HepG2 (cell line): ENCODE results near the gene MAN1B1. TPM values are rescaled to one million over a fixed set of nuclear protein-coding genes. Genes with fewer than 3 reads are reported as not detected.
A peak's percentile ranks its signal among the peaks of the same experiment; 100 is the strongest.

Experiments used
- AKNA ChIP-seq: sonication (generic); formaldehyde crosslinking; IDR thresholded peaks from 2 replicates; pipeline ENCODE4 v1.4.0; 2020; ENCODE audit warnings: missing genetic modification reagents, borderline replicate concordance
- BHLHE40 ChIP-seq: IDR thresholded peaks from 2 replicates; pipeline ENCODE4 v1.6.1; 2011; ENCODE audit warnings: low read length, improper control_type of control experiment
- CAMTA2 ChIP-seq: sonication (generic); formaldehyde crosslinking; IDR thresholded peaks from 2 replicates; pipeline ENCODE4 v1.4.0; 2020; ENCODE audit warnings: mild to moderate bottlenecking, missing genetic modification reagents, borderline replicate concordance
- CCAR2 ChIP-seq: fragments of 200-400 bp; formaldehyde crosslinking; optimal IDR thresholded peaks from 2 replicates; pipeline ENCODE3; 2018; ENCODE audit warnings: low read depth, mild to moderate bottlenecking, low read length, moderate library complexity
- FLYWCH1 ChIP-seq: sonication (generic); formaldehyde crosslinking; IDR thresholded peaks from 2 replicates; pipeline ENCODE4 v1.8.1; 2023; ENCODE audit warnings: mild to moderate bottlenecking, missing genetic modification reagents
- FOXM1 ChIP-seq: sonication (generic); formaldehyde crosslinking; IDR thresholded peaks from 2 replicates; pipeline ENCODE4 v1.5.0; 2020; ENCODE audit warnings: missing genetic modification reagents
- IKZF1 ChIP-seq: fragments of 450-650 bp; IDR thresholded peaks from 2 replicates; pipeline ENCODE4 v1.7.1; 2016
- NCOA1 ChIP-seq: sonication (generic); formaldehyde crosslinking; IDR thresholded peaks from 2 replicates; pipeline ENCODE4 v1.9.0; 2021; ENCODE audit warnings: missing genetic modification reagents
- SP2 ChIP-seq: sonication (generic); formaldehyde crosslinking; IDR thresholded peaks from 2 replicates; pipeline ENCODE4 v1.5.1; 2020; ENCODE audit warnings: mild to moderate bottlenecking, missing genetic modification reagents
- XRCC5 ChIP-seq: fragments of 200-400 bp; formaldehyde crosslinking; optimal IDR thresholded peaks from 2 replicates; pipeline ENCODE3; 2017; ENCODE audit warnings: mild to moderate bottlenecking, low read length
- ZBTB39 ChIP-seq: sonication (generic); formaldehyde crosslinking; IDR thresholded peaks from 2 replicates; pipeline ENCODE4 v1.5.0; 2020; ENCODE audit warnings: missing genetic modification reagents
- ZFYVE20 ChIP-seq: sonication (generic); formaldehyde crosslinking; IDR thresholded peaks from 2 replicates; pipeline ENCODE4 v1.8.0; 2023; ENCODE audit warnings: low read depth, mild to moderate bottlenecking, moderate library complexity, missing genetic modification reagents, borderline replicate concordance
- ZNF235 ChIP-seq: sonication (generic); formaldehyde crosslinking; IDR thresholded peaks from 2 replicates; pipeline ENCODE4 v1.8.1; 2023; ENCODE audit warnings: mild to moderate bottlenecking, missing genetic modification reagents, borderline replicate concordance
- ZNF256 ChIP-seq: sonication (generic); formaldehyde crosslinking; conservative IDR thresholded peaks from 2 replicates; pipeline ENCODE4 v1.4.0; 2020; ENCODE audit warnings: missing genetic modification reagents
- ZNF350 ChIP-seq: sonication (generic); formaldehyde crosslinking; IDR thresholded peaks from 2 replicates; pipeline ENCODE4 v1.4.0; 2020; ENCODE audit warnings: mild to moderate bottlenecking, low read depth, missing genetic modification reagents, borderline replicate concordance
- ZNF563 ChIP-seq: sonication (generic); formaldehyde crosslinking; IDR thresholded peaks from 2 replicates; pipeline ENCODE4 v1.8.0; 2022; ENCODE audit warnings: mild to moderate bottlenecking, moderate library complexity, missing genetic modification reagents
- ZNF639 ChIP-seq: conservative IDR thresholded peaks from 2 replicates; pipeline ENCODE4 v1.6.1; 2018; ENCODE audit warnings: missing genetic modification reagents
- polyA plus RNA-seq, 8 experiments: library from polyadenylated mRNA; depleted of rRNA in 3 of 8; stranded (reverse) in 7 of 8; unstranded in 1 of 8; fragments of >200 nt; fragmentation: Illumina TruSeq in 4 of 8; extraction: Trizol in 4 of 8; gene quantifications; 2 replicates each; pipeline versions ENCODE4 v1.2.1 to v1.2.3, GENCODE V29; 2011 to 2016; ENCODE audit warnings: low read depth in 4 of 8, missing spikeins in 1 of 8, mixed read lengths in 1 of 8; ENCODE audit not compliant: insufficient read depth in 1 of 8
- total RNA-seq, 5 experiments: library from RNA; depleted of rRNA; stranded (reverse); fragments of >200 nt; fragmentation: Illumina TruSeq; extraction: Trizol; gene quantifications; 2 replicates each; pipeline ENCODE4 v1.2.3, GENCODE V29; 2016; ENCODE audit warnings: low read depth in 1 of 5
- TF ChIP-seq, protein P1 (sequence below): sonication (generic); formaldehyde crosslinking; IDR thresholded peaks from 2 replicates; pipeline ENCODE4 v1.8.0; 2022; ENCODE audit warnings: missing genetic modification reagents, mild to moderate bottlenecking, inconsistent platforms, borderline replicate concordance
- TF ChIP-seq, protein P2 (sequence below): sonication (generic); formaldehyde crosslinking; IDR thresholded peaks from 2 replicates; pipeline ENCODE4 v1.8.1; 2023; ENCODE audit warnings: mild to moderate bottlenecking, missing genetic modification reagents

Gene MAN1B1
- total and polyA plus RNA-seq, 2 of the 13 experiments (the other 11 are each of a cell fraction or from before 2014, with no cell fraction given), result 48.9 to 59.5 TPM

- no peak for TF ChIP-seq AKNA (CRISPR knock-in tag)
- no peak for TF ChIP-seq ZNF639
- TF ChIP-seq ZNF256 (CRISPR knock-in tag), result no peak
- no peak for TF ChIP-seq NCOA1
- TF ChIP-seq, protein P1, sequence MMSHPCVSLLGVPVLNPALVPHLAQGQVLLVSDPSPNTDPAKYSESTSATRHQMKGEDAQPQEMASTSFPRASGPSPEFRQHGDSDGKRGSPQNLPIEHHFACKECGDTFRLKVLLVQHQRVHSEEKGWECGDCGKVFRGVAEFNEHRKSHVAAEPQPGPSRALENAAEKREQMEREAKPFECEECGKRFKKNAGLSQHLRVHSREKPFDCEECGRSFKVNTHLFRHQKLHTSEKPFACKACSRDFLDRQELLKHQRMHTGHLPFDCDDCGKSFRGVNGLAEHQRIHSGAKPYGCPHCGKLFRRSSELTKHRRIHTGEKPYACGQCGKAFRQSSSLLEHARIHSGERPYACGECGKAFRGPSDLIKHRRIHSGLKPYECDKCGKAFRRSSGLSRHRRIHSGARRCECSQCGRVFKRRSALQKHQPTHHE, result no peak
- TF ChIP-seq FLYWCH1, result no peak
- TF ChIP-seq ZNF350 (CRISPR knock-in tag), result no peak
- no peak for TF ChIP-seq CCAR2
- no peak for TF ChIP-seq XRCC5
- no peak for TF ChIP-seq ZBTB39 (CRISPR knock-in tag)
- no peak for TF ChIP-seq ZNF235 (CRISPR knock-in tag)
- no peak for TF ChIP-seq CAMTA2 (CRISPR knock-in tag)
- no peak for TF ChIP-seq IKZF1
- peak; percentile 91 for TF ChIP-seq ZNF563 (CRISPR knock-in tag)
- no peak for TF ChIP-seq SP2 (CRISPR knock-in tag)
- no peak for TF ChIP-seq BHLHE40
- peak; percentile 63; the same call in 1 of the 2 replicates for TF ChIP-seq FOXM1 (CRISPR knock-in tag)
- TF ChIP-seq ZFYVE20 (CRISPR knock-in tag), result peak; percentile 88; the same call in 1 of the 2 replicates
- TF ChIP-seq, protein P2, sequence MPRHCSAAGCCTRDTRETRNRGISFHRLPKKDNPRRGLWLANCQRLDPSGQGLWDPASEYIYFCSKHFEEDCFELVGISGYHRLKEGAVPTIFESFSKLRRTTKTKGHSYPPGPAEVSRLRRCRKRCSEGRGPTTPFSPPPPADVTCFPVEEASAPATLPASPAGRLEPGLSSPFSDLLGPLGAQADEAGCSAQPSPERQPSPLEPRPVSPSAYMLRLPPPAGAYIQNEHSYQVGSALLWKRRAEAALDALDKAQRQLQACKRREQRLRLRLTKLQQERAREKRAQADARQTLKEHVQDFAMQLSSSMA (CRISPR knock-in tag), result no peak
Measured at GRCh38 chr9:137138722-137139467, 52.1 kb downstream of the MAN1B1 start, which contains the start of gene GRIN1 (continued).
